Measurements from ENCODE around the gene STEAP1B.

The STEAP1B gene

DNA sequence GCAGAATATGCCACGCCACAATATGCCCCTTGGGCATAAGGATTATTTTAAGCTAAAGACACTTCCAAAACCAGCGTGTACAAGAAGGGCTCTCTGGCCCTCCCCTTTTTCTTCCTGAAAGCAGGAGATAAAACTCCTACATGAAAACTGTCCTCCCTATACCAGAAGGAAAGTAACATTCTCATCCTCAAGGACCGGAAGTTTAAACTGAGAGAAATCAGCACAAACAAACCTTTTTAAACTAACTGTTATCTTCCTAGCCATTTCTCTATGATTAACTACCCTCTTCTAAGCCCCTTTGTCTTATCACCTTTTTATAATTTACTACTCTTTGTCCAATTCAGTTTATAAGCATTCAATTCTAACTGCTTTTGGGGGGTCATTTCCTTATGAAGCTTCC, 126.6 kb downstream of the STEAP1B start:
- Histone ChIP-seq H3K4me1 (ENCODE audit: control insufficient read depth, low read depth, low read length) (no peaks in the 10 kb centered on the region), H3K9ac (ENCODE audit: low read length) (no peak overlapping the region), H3K27ac (ENCODE audit: low read length) (no peak overlapping the region), H3K36me3 (ENCODE audit: control insufficient read depth, low read depth, low read length) (no peaks in the 10 kb centered on the region), H3K9me3 (ENCODE audit: control insufficient read depth, low read depth, low read length) (no peaks in the 10 kb centered on the region), H3K4me3 (ENCODE audit: low read length) (no peak overlapping the region), H3K27me3 (ENCODE audit: control insufficient read depth, insufficient read depth, low read length) (no peaks in the 10 kb centered on the region)

GRCh38 chr7:22372863-22373262, 127.1 kb downstream of the STEAP1B start:
- Histone ChIP-seq H3K4me3 (ENCODE audit: low read length) (no peak overlapping the region), H3K4me1 (ENCODE audit: control insufficient read depth, low read depth, low read length) (no peaks in the 10 kb centered on the region), H3K27me3 (ENCODE audit: control insufficient read depth, insufficient read depth, low read length) (no peaks in the 10 kb centered on the region), H3K9ac (ENCODE audit: low read length) (no peak overlapping the region), H3K27ac (ENCODE audit: low read length) (no peak overlapping the region), H3K9me3 (ENCODE audit: control insufficient read depth, low read depth, low read length) (no peaks in the 10 kb centered on the region), H3K36me3 (ENCODE audit: control insufficient read depth, low read depth, low read length) (no peaks in the 10 kb centered on the region)

DNA sequence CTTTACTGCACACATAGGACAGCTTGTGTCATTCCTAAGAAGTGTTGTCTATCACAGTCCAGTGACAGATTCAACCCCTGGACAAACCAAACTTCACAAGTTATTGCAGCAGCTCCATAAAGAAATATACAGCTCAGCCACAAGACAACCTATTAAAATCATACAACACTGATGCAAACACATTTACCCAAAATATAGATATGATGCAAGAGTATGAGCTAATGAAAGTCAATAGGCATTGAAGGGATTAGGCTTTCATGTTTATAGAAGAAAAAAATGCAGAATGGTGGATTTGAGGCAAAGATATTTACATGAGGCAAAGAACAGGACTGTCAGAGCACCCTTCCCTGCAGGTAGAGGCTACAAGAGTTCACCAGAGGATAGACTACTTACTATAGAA, 128.1 kb downstream of the STEAP1B start:
- Histone ChIP-seq H3K9me3 (ENCODE audit: control insufficient read depth, low read depth, low read length) (no peaks in the 10 kb centered on the region), H3K9ac (ENCODE audit: low read length) (no peak overlapping the region), H3K36me3 (ENCODE audit: control insufficient read depth, low read depth, low read length) (no peaks in the 10 kb centered on the region), H3K4me3 (ENCODE audit: low read length) (no peak overlapping the region), H3K27ac (ENCODE audit: low read length) (no peak overlapping the region), H3K27me3 (ENCODE audit: control insufficient read depth, insufficient read depth, low read length) (no peaks in the 10 kb centered on the region), H3K4me1 (ENCODE audit: control insufficient read depth, low read depth, low read length) (no peaks in the 10 kb centered on the region)

Measured in iPS-18a (cell line).